GM23248 (cell line): ENCODE data around the gene FEM1B.

Experiments used
- EZH2 ChIP-seq: fragments of 200-600 bp; sonication (generic); IDR thresholded peaks from 2 replicates; pipeline ENCODE4 v1.6.1; 2018; ENCODE audit warnings: antibody characterized with exemption, mild to moderate bottlenecking; ENCODE audit not compliant: insufficient read depth, poor library complexity, severe bottlenecking
- EZH2phosphoT487 ChIP-seq: fragments of 200-600 bp; sonication (generic); IDR thresholded peaks from 2 replicates; pipeline ENCODE4 v1.6.1; 2018; ENCODE audit warnings: antibody characterized with exemption, moderate library complexity, mild to moderate bottlenecking, low read depth; ENCODE audit not compliant: insufficient read depth

DNA sequence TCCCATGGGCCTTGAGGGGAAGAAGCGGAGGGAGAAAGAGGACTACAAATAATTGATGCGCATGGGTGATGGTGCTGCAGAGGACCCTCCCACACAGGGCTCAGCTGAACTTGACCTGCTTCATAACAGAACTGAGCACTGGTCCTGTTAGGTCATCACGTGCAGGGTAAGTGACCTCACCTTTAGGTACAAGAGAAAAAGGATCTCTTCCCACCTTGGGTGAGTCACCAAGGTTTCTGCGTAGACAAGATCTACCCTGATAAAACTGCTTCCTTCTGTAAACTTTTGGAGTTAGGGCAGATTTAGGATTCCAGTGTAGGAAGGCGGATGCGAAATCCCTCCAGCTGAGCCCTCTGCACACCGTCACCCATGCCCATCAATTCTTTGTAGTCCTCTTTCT, 67.1 kb downstream of the FEM1B start:
- TF ChIP-seq EZH2, result no peak
- TF ChIP-seq EZH2phosphoT487, result no peak
